Measurements from ENCODE around the gene SLC35E2B.

- no peak for TF ChIP-seq POLR2AphosphoS5 (IDR thresholded peaks at IDR 0.05; ENCODE audit: borderline replicate concordance, low read depth, low read length)
- TF ChIP-seq EZH2 (IDR thresholded peaks at IDR 0.05): no peak
These were observed 20.2 kb downstream of the SLC35E2B start for GRCh38 chr1:1672181-1672965.

All from SK-N-MC (cell line).